CD14-positive monocyte (primary cell): ENCODE measurements around the gene SEPTIN2. TPM values are rescaled to one million over a fixed set of nuclear protein-coding genes. Genes with fewer than 3 reads are reported as not detected.

Source experiments
- DNase-seq, 3 donors: peaks; one replicate each; pipeline ENCODE4 v3.0.0-alpha.2; 2011 to 2022
- H2AFZ ChIP-seq: 2 replicates; pipeline ENCODE4 v1.6.0; 2012; ENCODE audit warnings: mild to moderate bottlenecking, low read depth, low read length, inconsistent platforms; ENCODE audit not compliant: insufficient read depth, poor library complexity, severe bottlenecking
- H3K27ac ChIP-seq, 2 donors: 1 replicate in 1 of 2; 2 replicates in 1 of 2; pipeline ENCODE4 v1.5.1; 2012 to 2013; ENCODE audit warnings: low read length in 2 of 2, control low read depth in 1 of 2, inconsistent platforms in 1 of 2, low read depth in 1 of 2, mild to moderate bottlenecking in 1 of 2
- H3K27me3 ChIP-seq, 2 donors: one replicate each; pipeline versions ENCODE4 v1.6.0 to v1.6.1; 2011 to 2013; ENCODE audit warnings: low read length in 2 of 2; ENCODE audit not compliant: control insufficient read depth in 2 of 2, insufficient read depth in 2 of 2
- H3K36me3 ChIP-seq, 2 donors: replicated peaks in 1 of 2; 1 replicate in 1 of 2; 2 replicates in 1 of 2; pipeline versions ENCODE4 v1.5.1 to v1.6.1; 2012 to 2013; ENCODE audit warnings: low read length in 2 of 2, control low read depth in 1 of 2, inconsistent platforms in 1 of 2, mild to moderate bottlenecking in 1 of 2; ENCODE audit not compliant: insufficient read depth in 2 of 2, control insufficient read depth in 1 of 2
- H3K4me1 ChIP-seq, 2 donors: 1 replicate in 1 of 2; 2 replicates in 1 of 2; pipeline versions ENCODE4 v1.5.1 to v1.6.1; 2012 to 2013; ENCODE audit warnings: low read length in 2 of 2, control low read depth in 1 of 2, inconsistent platforms in 1 of 2, mild to moderate bottlenecking in 1 of 2, moderate library complexity in 1 of 2; ENCODE audit not compliant: insufficient read depth in 2 of 2, control insufficient read depth in 1 of 2
- H3K4me2 ChIP-seq: replicated peaks from 2 replicates; pipeline ENCODE3; 2012; ENCODE audit warnings: low read length, moderate library complexity, mild to moderate bottlenecking; ENCODE audit not compliant: poor library complexity, severe bottlenecking; ENCODE audit errors: extremely low read depth
- H3K4me3 ChIP-seq, 3 experiments: fragments of 200-600 bp in 1 of 3; sonication (generic) in 1 of 3; replicated peaks in 1 of 3; 1 replicate in 2 of 3; 2 replicates in 1 of 3; pipeline ENCODE4 v1.5.1; 2011 to 2013; ENCODE audit warnings: low read length in 3 of 3, mild to moderate bottlenecking in 3 of 3, control low read depth in 2 of 3, low read depth in 2 of 3, inconsistent platforms in 1 of 3, moderate library complexity in 1 of 3
- H3K79me2 ChIP-seq: 2 replicates; pipeline ENCODE4 v1.6.0; 2012; ENCODE audit warnings: mild to moderate bottlenecking, control low read depth, inconsistent platforms, low read length, moderate library complexity; ENCODE audit not compliant: insufficient read depth
- H3K9ac ChIP-seq: 2 replicates; pipeline ENCODE4 v1.6.0; 2017; ENCODE audit warnings: low read length, mild to moderate bottlenecking; ENCODE audit not compliant: insufficient read depth, poor library complexity, severe bottlenecking
- H3K9me3 ChIP-seq, 2 donors: replicated peaks in 1 of 2; 1 replicate in 1 of 2; 2 replicates in 1 of 2; pipeline versions ENCODE4 v1.5.1 to v1.6.1; 2012 to 2013; ENCODE audit warnings: low read length in 2 of 2, control low read depth in 1 of 2; ENCODE audit not compliant: control insufficient read depth in 1 of 2, insufficient read depth in 1 of 2
- H4K20me1 ChIP-seq: 2 replicates; pipeline ENCODE4 v1.6.0; 2012; ENCODE audit warnings: mild to moderate bottlenecking, low read length, control low read depth, moderate library complexity; ENCODE audit not compliant: insufficient read depth
- H3K27ac Mint-ChIP-seq, 7 donors: one replicate each; pipeline ENCODE4 v1.8.0; 2020; ENCODE audit warnings: mild to moderate bottlenecking in 7 of 7, mixed read lengths in 7 of 7, moderate library complexity in 6 of 7, inconsistent platforms in 2 of 7
- H3K27me3 Mint-ChIP-seq, 3 donors: one replicate each; pipeline ENCODE4 v1.8.0; 2021 to 2022; ENCODE audit warnings: low read depth in 3 of 3, mild to moderate bottlenecking in 3 of 3, mixed read lengths in 3 of 3, moderate library complexity in 3 of 3, inconsistent platforms in 1 of 3
- H3K36me3 Mint-ChIP-seq, 2 donors: one replicate each; pipeline ENCODE4 v1.8.0; 2020; ENCODE audit warnings: mixed read lengths in 2 of 2, inconsistent platforms in 1 of 2, mild to moderate bottlenecking in 1 of 2
- H3K4me1 Mint-ChIP-seq: one replicate; pipeline ENCODE4 v1.8.0; 2020; ENCODE audit warnings: mild to moderate bottlenecking, mixed read lengths
- H3K4me3 Mint-ChIP-seq, 2 donors: one replicate each; pipeline ENCODE4 v1.8.0; 2020; ENCODE audit warnings: mild to moderate bottlenecking in 2 of 2, mixed read lengths in 2 of 2, moderate library complexity in 1 of 2
- H3K9me3 Mint-ChIP-seq, 7 donors: one replicate each; pipeline ENCODE4 v1.8.0; 2020 to 2022; ENCODE audit warnings: mixed read lengths in 7 of 7, mild to moderate bottlenecking in 6 of 7, moderate library complexity in 6 of 7, inconsistent platforms in 2 of 7
- WGBS: methylation state at CpG from one replicate; pipeline ENCODE4 v1.1.5; 2013; ENCODE audit warnings: missing lambda C conversion rate; ENCODE audit not compliant: insufficient coverage; 5-methylcytosine and 5-hydroxymethylcytosine counted together
- intact Hi-C, 2 donors: fragments of 100-400 bp; cut with micrococcal nuclease; formaldehyde crosslinking; loops; one replicate each; pipeline versions ENCODE4 v1.15.0 to v1.15.1; 2023
- polyA plus RNA-seq, 3 donors: library from polyadenylated mRNA; depleted of rRNA in 1 of 3; unstranded in 2 of 3; stranded (reverse) in 1 of 3; fragments of 300-500 nt in 2 of 3; fragments of >200 nt in 1 of 3; fragmentation: Illumina TruSeq in 2 of 3; gene quantifications; 1 replicate in 2 of 3; 2 replicates in 1 of 3; pipeline ENCODE4 v1.2.3, GENCODE V29; 2012 to 2021
- TF ChIP-seq, protein P1 (sequence below): fragments of 200-600 bp; IDR thresholded peaks from one replicate; pipeline ENCODE4 v1.8.0; 2022; ENCODE audit warnings: antibody characterized with exemption, mild to moderate bottlenecking

Gene SEPTIN2
- polyA plus RNA-seq, 3 donors = 195 to 207 (median 203) TPM

DNA sequence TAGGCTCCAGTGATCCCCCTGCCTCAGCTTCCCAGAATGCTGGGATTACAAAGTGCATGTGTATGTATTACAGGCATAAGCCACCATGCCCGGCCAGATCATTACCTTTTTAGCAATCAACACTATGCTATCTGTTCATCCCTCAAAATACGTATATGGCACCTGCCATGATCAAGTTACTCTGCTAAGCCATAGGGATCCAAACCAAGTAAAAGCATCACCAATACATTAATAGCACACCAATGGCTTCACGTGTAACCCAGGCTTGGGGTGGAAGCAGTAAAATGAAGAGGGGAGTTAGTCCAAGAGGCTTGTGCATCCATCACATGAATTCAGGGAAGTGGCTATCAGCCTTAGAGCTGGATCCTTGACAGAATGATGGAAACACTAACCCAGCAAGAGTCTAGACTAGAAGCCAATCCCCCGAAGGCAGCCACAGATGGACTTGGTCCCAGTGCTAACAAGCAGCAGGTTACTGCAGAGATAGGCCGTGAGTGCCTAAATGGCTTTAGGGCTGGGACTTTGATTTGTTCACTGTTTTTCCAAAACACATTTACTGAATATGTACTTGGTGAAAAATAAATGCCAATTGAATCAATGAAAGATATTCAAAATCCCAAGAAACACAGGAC is 11.6 kb upstream of the SEPTIN2 start:
- TF ChIP-seq, protein P1, sequence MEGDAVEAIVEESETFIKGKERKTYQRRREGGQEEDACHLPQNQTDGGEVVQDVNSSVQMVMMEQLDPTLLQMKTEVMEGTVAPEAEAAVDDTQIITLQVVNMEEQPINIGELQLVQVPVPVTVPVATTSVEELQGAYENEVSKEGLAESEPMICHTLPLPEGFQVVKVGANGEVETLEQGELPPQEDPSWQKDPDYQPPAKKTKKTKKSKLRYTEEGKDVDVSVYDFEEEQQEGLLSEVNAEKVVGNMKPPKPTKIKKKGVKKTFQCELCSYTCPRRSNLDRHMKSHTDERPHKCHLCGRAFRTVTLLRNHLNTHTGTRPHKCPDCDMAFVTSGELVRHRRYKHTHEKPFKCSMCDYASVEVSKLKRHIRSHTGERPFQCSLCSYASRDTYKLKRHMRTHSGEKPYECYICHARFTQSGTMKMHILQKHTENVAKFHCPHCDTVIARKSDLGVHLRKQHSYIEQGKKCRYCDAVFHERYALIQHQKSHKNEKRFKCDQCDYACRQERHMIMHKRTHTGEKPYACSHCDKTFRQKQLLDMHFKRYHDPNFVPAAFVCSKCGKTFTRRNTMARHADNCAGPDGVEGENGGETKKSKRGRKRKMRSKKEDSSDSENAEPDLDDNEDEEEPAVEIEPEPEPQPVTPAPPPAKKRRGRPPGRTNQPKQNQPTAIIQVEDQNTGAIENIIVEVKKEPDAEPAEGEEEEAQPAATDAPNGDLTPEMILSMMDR = no peak
- WGBS = 69% methylated on average over 2 of the region's 5 CpGs
- H3K4me3 ChIP-seq = no peak overlapping the region
- Mint-ChIP-seq H3K27me3 (no peaks in the 10 kb centered on the region), H3K9me3 (no peaks in the 10 kb centered on the region), H3K27ac (peak overlapping the region in 1 of 7 donors; percentile 26), H3K4me3 (no peak overlapping the region), H3K4me1 (peaks cover 17% of the 10 kb centered on the region), H3K36me3 (peaks cover 11 to 24% of the 10 kb centered on the region in 2 donors)
- peak overlapping the region in 1 of 2 donors; percentile 6 for H3K27ac ChIP-seq
- peaks cover 98% of the 10 kb centered on the region for H3K79me2 ChIP-seq
- H4K20me1 ChIP-seq = peaks cover 98% of the 10 kb centered on the region
- no peak overlapping the region for H3K9ac ChIP-seq
- peaks cover 3 to 4% of the 10 kb centered on the region in 2 donors for H3K4me1 ChIP-seq
- no peak overlapping the region for H3K4me2 ChIP-seq
- no peak overlapping the region for H2AFZ ChIP-seq
- no peaks in the 10 kb centered on the region for H3K27me3 ChIP-seq
- no peak for DNase-seq
- no peaks in the 10 kb centered on the region for H3K9me3 ChIP-seq
- intact Hi-C loops = no loop called here
- peaks cover 0 to 15% of the 10 kb centered on the region in 2 donors for H3K36me3 ChIP-seq

DNA sequence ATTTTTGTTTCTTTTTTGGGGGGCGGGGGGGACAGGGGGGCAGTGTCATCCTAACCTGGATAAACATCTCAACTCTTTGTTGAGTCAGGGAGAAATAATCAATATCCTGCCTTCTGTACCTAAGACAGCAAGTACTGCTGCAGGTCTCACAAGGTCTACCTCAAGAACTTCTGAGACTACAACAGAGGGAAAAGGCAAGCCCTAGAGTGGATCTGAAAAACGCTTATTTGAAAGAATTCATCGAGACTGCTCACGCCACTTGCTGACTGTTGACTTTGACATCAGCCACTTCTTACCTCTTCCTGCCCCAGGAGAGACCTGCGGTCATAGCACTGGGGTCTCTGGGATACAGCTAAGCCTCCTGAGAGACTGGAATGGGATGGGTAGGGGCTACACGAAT is 8.7 kb upstream of the SEPTIN2 start:
- intact Hi-C loops = no loop called here
- no peak overlapping the region for H3K4me3 Mint-ChIP-seq

More for the DNA sequence above, 8.7 kb upstream of the SEPTIN2 start:
- Histone ChIP-seq H3K4me2 (no peak overlapping the region), H3K27ac (no peak overlapping the region), H3K4me3 (no peak overlapping the region), H3K27me3 (no peaks in the 10 kb centered on the region), H2AFZ (no peak overlapping the region), H4K20me1 (peaks cover 99% of the 10 kb centered on the region), H3K36me3 (peaks cover 0 to 15% of the 10 kb centered on the region in 2 donors), H3K79me2 (peaks cover 100% of the 10 kb centered on the region), H3K9me3 (no peaks in the 10 kb centered on the region), H3K4me1 (peaks cover 14% of the 10 kb centered on the region in 2 donors), H3K9ac (no peak overlapping the region)
- no peak for DNase-seq
- no peaks in the 10 kb centered on the region for H3K9me3 Mint-ChIP-seq
- TF ChIP-seq, protein P1 = no peak
- H3K27ac Mint-ChIP-seq = peak overlapping the region in 1 of 7 donors; percentile 50
- peaks cover 0 to 2% (median 0%) of the 10 kb centered on the region in 3 donors for H3K27me3 Mint-ChIP-seq
- WGBS = 96% methylated on average over 4 of the region's 6 CpGs
- H3K36me3 Mint-ChIP-seq = peaks cover 11 to 29% of the 10 kb centered on the region in 2 donors
- peaks cover 38% of the 10 kb centered on the region for H3K4me1 Mint-ChIP-seq
